Heart right ventricle (tissue), 16 donors: ENCODE measurements around the gene AQP12A. TPM values are rescaled to one million over a fixed set of nuclear protein-coding genes. Genes with fewer than 3 reads are reported as not detected.
"Not testable (repeated sequence)": the region's sequence is repeated elsewhere in the genome, so short reads cannot be mapped to it uniquely, and the experiment has no call there.

ENCODE experiments used
- ATAC-seq, 8 donors: fragments of 200-7000 bp; cut with Tn5 transposase; one replicate each; pipeline ENCODE4 v1.9.1; 2020; ENCODE audit warnings: mild to moderate bottlenecking in 8 of 8, moderate library complexity in 8 of 8, moderate number of reproducible peaks in 1 of 8
- DNase-seq, 2 donors: peaks; one replicate each; pipeline ENCODE4 v3.0.0-alpha.2; 2020
- H3K27ac ChIP-seq, 10 donors: fragments of 200-600 bp; sonication (generic) in 2 of 10; one replicate each; pipeline versions ENCODE4 v1.5.0 to v1.8.0; 2020 to 2022; ENCODE audit warnings: mild to moderate bottlenecking in 3 of 10
- H3K27me3 ChIP-seq, 7 donors: fragments of 200-600 bp; one replicate each; pipeline ENCODE4 v1.8.0; 2021 to 2022; ENCODE audit warnings: mild to moderate bottlenecking in 2 of 7
- H3K36me3 ChIP-seq, 9 donors: fragments of 200-600 bp; sonication (generic) in 1 of 9; one replicate each; pipeline versions ENCODE4 v1.5.0 to v1.8.0; 2020 to 2022; ENCODE audit warnings: mild to moderate bottlenecking in 2 of 9
- H3K4me1 ChIP-seq, 9 donors: fragments of 200-600 bp; sonication (generic) in 1 of 9; one replicate each; pipeline versions ENCODE4 v1.5.0 to v1.8.0; 2020 to 2022; ENCODE audit warnings: mild to moderate bottlenecking in 4 of 9
- H3K4me3 ChIP-seq, 10 donors: fragments of 200-600 bp; sonication (generic) in 2 of 10; one replicate each; pipeline versions ENCODE4 v1.5.0 to v1.8.0; 2020 to 2022; ENCODE audit warnings: mild to moderate bottlenecking in 7 of 10, moderate library complexity in 2 of 10
- H3K9me3 ChIP-seq, 11 donors: fragments of 200-600 bp in 10 of 11; sonication (generic) in 2 of 11; one replicate each; pipeline versions ENCODE4 v1.5.0 to v1.8.0; 2013 to 2022; ENCODE audit warnings: mild to moderate bottlenecking in 2 of 11, control low read depth in 1 of 11, moderate library complexity in 1 of 11
- CTCF ChIP-seq, 9 donors: fragments of 200-600 bp; sonication (generic) in 2 of 9; IDR thresholded peaks; one replicate each; pipeline versions ENCODE4 v1.5.0 to v1.8.0; 2021 to 2022; ENCODE audit warnings: antibody characterized with exemption in 9 of 9, mild to moderate bottlenecking in 5 of 9, moderate library complexity in 1 of 9
- whole genome bisulfite sequencing, 2 donors: extraction: QIAGEN DNeasy Blood & Tissue Kit; methylation state at CpG; one replicate each; pipeline ENCODE4 v1.1.7; 2013; ENCODE audit warnings: inconsistent platforms in 1 of 2; 5-methylcytosine and 5-hydroxymethylcytosine counted together
- intact Hi-C, 10 donors: fragments of 100-400 bp; cut with DNase I; formaldehyde crosslinking; loops; one replicate each; pipeline versions ENCODE4 v1.11.1 to v1.14.2; 2022
- polyA plus RNA-seq, 2 donors: library from polyadenylated mRNA; stranded (reverse); fragments of 200-250 nt; gene quantifications; one replicate each; pipeline ENCODE4 v1.2.3, GENCODE V29; 2013
- total RNA-seq, 10 donors: library from RNA; stranded (reverse); fragmentation: NEBNext Ultra II Directional in 3 of 10; extraction: Animal tissue kit (Norgen Biotek cat#: 25700) in 3 of 10; gene quantifications; one replicate each; pipeline versions ENCODE4 v1.2.1 to v1.2.4, GENCODE V29; 2021 to 2023
- donor health status: Arrhythmogenic right ventricular cardiomyopathy.
- donor health status: ischemic (EF 13 %, LVEDD 7.1; RV severe dilation, severe dysfunction).
- donor health status: healthy with polysubstance abuse.
- donor health status: DM: no; HTN: yes; CAD: no.
- donor health status: DM: no; HTN: no; CAD: no.
- donor health status: ischemic (EF 25% LVEDD 6.9; RV normal size, moderate dysfunction).
- donor health status: ischemic (EF 25% LVEDD 5.7; RV mildly dilated, moderate dysfunction).
- donor health status: healthy.
- donor health status: DM: yes; HTN: yes; CAD: no.
- donor health status: Ischemic cardiomyopathy.
- donor health status: ischemic (EF 35%, LVEDD 5.7; RV mildly dilated, moderate dysfunction).
- donor health status: nonischemic (EF 11% LVEDD 7.7; RV severe dilation, severe dysfunction).
- donor health status: DM: yes; HTN: yes; CAD: no.
- donor health status: PGD.
- donor health status: ischemic (EF 29% LVEDD 5.4; RV normal size, mild dysfunction).
- donor health status: nonischemic (EF 23%, LVEDD 6.1; RV moderate dilation, normal function).

The AQP12A gene
- total and polyA plus RNA-seq, 12 donors, result not detected

- intact Hi-C loops, result no loop called here
- Histone ChIP-seq H3K27me3 (peaks cover 0 to 89% (median 73%) of the 10 kb centered on the region in 7 donors), H3K36me3 (no peaks in the 10 kb centered on the region), H3K27ac (no peak overlapping the region), H3K4me3 (no peak overlapping the region), H3K4me1 (peaks cover 0 to 4% (median 0%) of the 10 kb centered on the region in 9 donors), H3K9me3 (no peaks in the 10 kb centered on the region)
- TF ChIP-seq CTCF (IDR thresholded peaks at IDR 0.05), result no peak
- DNase-seq (no peak), ATAC-seq (no peak)
- WGBS, 2 donors, result 83 to 88% methylated on average over 3 of the region's 3 CpGs
Observed at GRCh38 chr2:240651185-240651584, 40.5 kb upstream of the AQP12A start.

- H3K4me1 ChIP-seq, result peaks cover 0 to 7% (median 0%) of the 10 kb centered on the region in 9 donors
- H3K27me3 ChIP-seq, result peaks cover 0 to 70% (median 38%) of the 10 kb centered on the region in 7 donors
- TF ChIP-seq CTCF (IDR thresholded peaks at IDR 0.05), result no peak
- ATAC-seq, result no peak
- H3K36me3 ChIP-seq, result no peaks in the 10 kb centered on the region
- WGBS, 2 donors, result 69 to 75% methylated on average over 10 of the region's 10 CpGs
- no peak for DNase-seq
- H3K9me3 ChIP-seq, result no peaks in the 10 kb centered on the region
- H3K27ac ChIP-seq, result no peak overlapping the region
- no peak overlapping the region for H3K4me3 ChIP-seq
- intact Hi-C loops, result no loop called here
Observed at GRCh38 chr2:240655931-240656886, 35.5 kb upstream of the AQP12A start.

- intact Hi-C loops, DNase-seq, H3K4me3 ChIP-seq, H3K4me1 ChIP-seq, H3K27ac ChIP-seq, H3K36me3 ChIP-seq, ATAC-seq: not testable (repeated sequence)
- WGBS, 2 donors, result 90 to 93% methylated on average over 7 of the region's 7 CpGs
- peaks cover 0 to 11% (median 3%) of the 10 kb centered on the region in 11 donors for H3K9me3 ChIP-seq
- peaks cover 0 to 67% (median 36%) of the 10 kb centered on the region in 7 donors for H3K27me3 ChIP-seq
Observed at GRCh38 chr2:240659883-240660282, 31.8 kb upstream of the AQP12A start.

- Histone ChIP-seq H3K36me3 (no peaks in the 10 kb centered on the region), H3K4me3 (no peak overlapping the region), H3K27me3 (peaks cover 0 to 86% (median 40%) of the 10 kb centered on the region in 7 donors), H3K27ac (no peak overlapping the region), H3K9me3 (peaks cover 0 to 23% (median 3%) of the 10 kb centered on the region in 11 donors), H3K4me1 (no peaks in the 10 kb centered on the region)
- no peak for TF ChIP-seq CTCF (IDR thresholded peaks at IDR 0.05)
- 77 to 93% methylated on average over 3 of the region's 3 CpGs for WGBS, 2 donors
- ATAC-seq, result no peak
- intact Hi-C loops, result no loop called here
- DNase-seq, result no peak
Observed at GRCh38 chr2:240662681-240663080, 29.0 kb upstream of the AQP12A start.
